CD4-positive, alpha-beta T cell treated with Interleukin-2 at 100 ng/mL for 4 hours (primary cell): ENCODE measurements around the gene IL25.
"Not testable (repeated sequence)": the region's sequence is repeated elsewhere in the genome, so short reads cannot be mapped to it uniquely, and the experiment has no call there.

ENCODE experiments used
- DNase-seq: peaks from one replicate; pipeline ENCODE4 v3.0.0-alpha.2; 2020; ENCODE audit warnings: low spot score

The IL25 gene

DNA sequence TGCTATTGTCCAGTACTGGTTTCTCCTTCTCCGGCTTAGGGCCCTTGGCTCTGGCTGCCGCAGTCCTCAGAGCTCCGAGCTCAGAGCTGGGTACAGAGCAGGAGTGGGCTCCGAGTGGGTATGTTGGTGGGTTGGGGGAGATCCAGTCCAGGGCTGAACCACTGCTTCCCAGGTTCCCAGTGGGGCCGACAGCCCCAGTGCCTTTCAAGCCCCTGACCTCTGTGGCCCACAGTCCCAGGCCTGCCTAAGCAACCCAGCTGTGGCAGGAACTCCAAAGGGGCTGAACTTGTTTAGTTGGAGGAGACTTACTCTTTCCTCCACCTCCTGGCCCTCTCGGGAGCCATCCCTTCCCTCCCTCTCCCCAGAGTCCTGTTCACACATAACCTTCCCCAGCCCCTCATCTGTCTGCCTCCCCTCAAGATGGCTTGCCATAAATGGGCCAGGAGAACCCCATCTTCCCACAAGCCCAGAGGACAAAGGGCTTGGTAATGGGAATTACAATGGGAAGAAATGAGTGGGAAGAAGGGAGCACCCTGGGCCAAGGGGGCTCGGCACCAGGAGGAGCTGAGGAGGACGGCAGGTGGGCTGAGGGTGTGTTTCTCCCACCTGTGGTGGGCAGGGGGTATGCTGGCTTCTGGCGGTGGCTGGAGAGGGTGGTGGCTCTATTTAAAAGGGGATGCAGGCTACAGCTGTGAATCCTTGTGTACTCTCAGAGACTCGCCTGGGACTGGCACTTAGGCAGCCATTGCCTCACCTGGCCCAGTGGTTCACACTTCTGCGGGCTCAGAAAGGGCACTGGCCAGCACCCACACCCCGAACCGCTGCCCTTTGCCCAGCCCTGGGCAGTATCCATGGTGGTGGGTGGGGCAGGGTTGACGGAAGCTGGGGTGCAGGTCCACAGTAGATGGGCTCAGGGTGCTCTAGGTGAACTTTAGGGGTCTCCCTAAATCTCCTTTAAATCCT, 39.2 kb downstream of the IL25 start:
- DNase-seq, result no peak

- DNase-seq, result no peak
Observed at GRCh38 chr14:23413681-23414080, 41.1 kb downstream of the IL25 start.

DNA sequence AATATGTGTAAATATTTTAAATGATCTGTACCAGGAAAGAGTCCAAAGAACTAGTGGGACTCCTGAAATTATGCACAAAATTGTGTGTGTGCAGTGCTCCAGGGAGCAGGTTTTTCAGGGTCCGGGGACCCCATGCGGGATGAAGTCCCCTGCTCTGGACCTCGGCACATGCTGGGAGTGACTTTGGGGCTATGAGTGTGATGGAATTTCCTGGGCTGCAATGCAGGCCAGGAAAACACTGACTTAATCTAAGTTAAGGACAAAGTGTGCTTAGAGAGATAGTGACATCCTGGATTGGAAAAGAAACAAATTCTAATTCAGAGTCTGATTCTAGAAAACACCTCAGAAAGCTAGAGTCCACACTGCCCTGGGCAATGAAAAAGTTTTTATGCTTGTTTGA, 41.6 kb downstream of the IL25 start:
- no peak for DNase-seq

- no peak for DNase-seq
Observed at GRCh38 chr14:23414906-23415820, 42.6 kb downstream of the IL25 start.

DNA sequence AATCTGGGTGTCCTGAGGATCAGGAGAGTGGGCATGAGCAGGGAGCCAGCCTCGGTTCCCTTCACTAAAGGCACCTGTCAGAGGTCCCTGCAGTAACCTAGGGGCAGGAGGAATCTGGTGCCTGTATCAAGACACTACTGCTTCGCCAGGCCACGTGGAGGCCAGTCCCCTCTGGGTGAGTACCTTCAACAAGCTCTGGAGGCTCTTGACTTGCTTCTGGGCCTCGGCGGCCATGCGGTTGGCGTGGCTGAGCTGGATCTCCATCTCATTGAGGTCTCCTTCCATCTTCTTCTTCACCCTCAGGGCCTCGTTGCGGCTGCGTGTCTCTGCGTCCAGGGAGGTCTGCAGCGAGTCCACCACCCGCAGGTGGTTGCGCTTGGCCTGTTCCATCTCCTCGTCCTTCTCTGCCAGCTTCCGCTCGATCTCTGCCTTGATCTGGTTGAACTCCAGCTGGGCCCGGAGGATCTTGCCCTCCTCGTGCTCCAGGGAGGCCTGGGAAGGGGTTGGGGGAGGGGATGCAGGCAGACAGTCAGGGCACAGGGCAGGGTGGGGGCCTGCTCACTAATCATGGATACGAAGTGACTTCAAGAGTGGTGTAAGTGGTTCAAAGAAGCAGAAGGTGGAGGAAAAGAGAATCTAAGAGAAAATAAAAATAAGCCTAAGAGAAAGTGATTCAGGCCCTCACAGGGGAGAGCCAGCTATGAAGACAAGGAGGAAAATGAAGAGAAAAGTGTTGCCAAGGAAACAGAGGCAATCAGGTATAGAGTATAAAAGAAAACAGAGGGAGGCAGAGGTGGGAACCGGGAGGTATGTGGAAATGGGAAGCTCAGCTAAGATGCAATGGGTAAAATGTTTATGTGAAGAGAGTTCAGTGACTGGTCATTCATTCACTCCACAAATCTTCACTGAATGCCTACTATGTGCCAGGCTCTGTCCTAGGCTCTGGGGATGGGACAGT, 43.5 kb downstream of the IL25 start:
- no peak for DNase-seq

GRCh38 chr14:23416801-23417200, 44.2 kb downstream of the IL25 start:
- DNase-seq, result no peak

DNA sequence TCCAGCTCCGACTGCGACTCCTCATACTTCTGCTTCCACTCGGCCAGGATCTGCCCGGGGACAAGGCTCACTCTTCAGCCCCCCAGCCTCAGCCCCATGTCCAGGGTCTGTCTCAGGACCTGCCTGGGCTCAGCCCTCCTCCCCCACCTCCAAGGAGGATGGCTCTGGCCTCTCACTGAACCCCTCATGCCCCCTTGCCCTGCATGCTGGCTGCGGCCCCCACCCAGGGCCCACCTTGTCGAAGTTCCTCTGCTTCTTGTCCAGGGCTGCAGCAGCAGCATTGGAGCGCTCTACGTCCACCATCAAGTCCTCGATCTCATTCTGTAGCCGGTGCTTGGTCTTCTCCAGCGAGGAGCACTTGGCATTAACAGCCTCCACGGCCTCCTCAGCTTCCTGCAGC, 44.7 kb downstream of the IL25 start:
- not testable (repeated sequence) for DNase-seq

DNA sequence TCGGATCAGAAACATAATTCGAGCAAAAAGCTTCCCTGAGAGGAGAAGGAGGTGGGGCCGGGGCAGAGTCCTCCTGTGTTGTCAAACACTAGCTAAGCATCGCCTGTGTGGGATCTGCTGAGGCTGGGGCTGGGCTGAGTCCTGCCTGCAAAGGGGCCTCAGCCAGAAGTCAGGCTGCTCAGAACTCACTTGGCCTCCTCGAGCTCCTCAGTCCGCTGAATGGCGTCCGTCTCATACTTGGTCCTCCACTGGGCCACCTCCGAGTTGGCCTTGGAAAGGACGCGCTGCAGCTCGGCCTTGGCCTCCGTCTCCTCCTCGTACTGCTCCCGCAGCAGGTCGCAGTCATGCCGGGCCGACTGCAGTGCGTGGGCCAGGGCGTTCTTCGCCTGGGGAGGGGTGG, 45.4 kb downstream of the IL25 start:
- DNase-seq, result no peak

GRCh38 chr14:23419646-23420045, 47.0 kb downstream of the IL25 start:
- DNase-seq, result not testable (repeated sequence)

GRCh38 chr14:23421594-23421993, 49.0 kb downstream of the IL25 start:
- no peak for DNase-seq

GRCh38 chr14:23423657-23424056, 51.0 kb downstream of the IL25 start:
- DNase-seq, result no peak

GRCh38 chr14:23425169-23425568, 52.6 kb downstream of the IL25 start:
- no peak for DNase-seq

DNA sequence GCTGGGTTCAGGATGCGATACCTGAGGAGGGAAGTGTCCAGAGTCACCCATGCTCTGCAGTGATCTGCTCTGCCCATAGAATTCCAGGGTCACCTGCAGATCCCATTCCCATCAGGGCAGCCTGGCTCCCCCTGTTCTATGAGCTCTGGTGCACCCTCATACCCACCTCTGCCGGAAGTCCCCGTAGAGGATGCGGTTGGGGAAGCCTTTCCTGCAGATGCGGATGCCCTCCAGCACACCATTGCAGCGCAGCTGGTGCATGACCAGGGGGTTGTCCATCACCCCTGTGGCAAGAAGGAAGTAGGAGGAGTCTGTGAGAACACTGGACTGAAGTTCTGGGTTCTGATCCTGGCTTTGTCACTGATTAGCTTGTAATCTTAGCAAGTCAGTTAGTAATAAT, 53.2 kb downstream of the IL25 start:
- not testable (repeated sequence) for DNase-seq
